HepG2 (cell line): ENCODE data around the gene WDR62. TPM values are rescaled to one million over a fixed set of nuclear protein-coding genes. Genes with fewer than 3 reads are reported as not detected.

Experiments used
- ARNT2 ChIP-seq: sonication (generic); formaldehyde crosslinking; IDR thresholded peaks from 2 replicates; pipeline ENCODE4 v1.8.0; 2022; ENCODE audit warnings: mild to moderate bottlenecking, low read depth, missing genetic modification reagents, moderate library complexity
- ERF ChIP-seq: IDR thresholded peaks from 2 replicates; pipeline ENCODE4 v1.6.1; 2018; ENCODE audit warnings: missing biosample characterization, missing genetic modification reagents
- ETV5 ChIP-seq: IDR thresholded peaks from 2 replicates; pipeline ENCODE4 v1.6.1; 2018; ENCODE audit warnings: missing biosample characterization, missing genetic modification reagents, inconsistent platforms, borderline replicate concordance
- GTF3A ChIP-seq: sonication (generic); formaldehyde crosslinking; conservative IDR thresholded peaks from 2 replicates; pipeline ENCODE4 v1.4.0; 2020; ENCODE audit warnings: mild to moderate bottlenecking, missing genetic modification reagents
- KAT8 ChIP-seq: IDR thresholded peaks from 2 replicates; pipeline ENCODE4 v1.6.1; 2016; ENCODE audit warnings: missing genetic modification reagents, missing compliant biosample characterization
- NFYB ChIP-seq: sonication (generic); formaldehyde crosslinking; IDR thresholded peaks from 2 replicates; pipeline ENCODE4 v1.4.0; 2020; ENCODE audit warnings: missing genetic modification reagents
- RAD51 ChIP-seq: fragments of 450-650 bp; IDR thresholded peaks from 2 replicates; pipeline ENCODE4 v1.6.1; 2016; ENCODE audit warnings: borderline replicate concordance
- SAP130 ChIP-seq: IDR thresholded peaks from 2 replicates; pipeline ENCODE4 v1.6.1; 2016; ENCODE audit warnings: low read depth
- SMAD1 ChIP-seq: sonication (generic); formaldehyde crosslinking; IDR thresholded peaks from 2 replicates; pipeline ENCODE4 v1.4.0; 2020; ENCODE audit warnings: missing genetic modification reagents, low read depth, mild to moderate bottlenecking, borderline replicate concordance
- STAG1 ChIP-seq: sonication (generic); formaldehyde crosslinking; IDR thresholded peaks from 2 replicates; pipeline ENCODE4 v1.4.0; 2020; ENCODE audit warnings: missing genetic modification reagents
- ZNF260 ChIP-seq: sonication (generic); formaldehyde crosslinking; IDR thresholded peaks from 2 replicates; pipeline ENCODE4 v1.4.0; 2020; ENCODE audit warnings: missing genetic modification reagents, low read depth, mild to moderate bottlenecking, borderline replicate concordance
- polyA plus RNA-seq, 8 experiments: library from polyadenylated mRNA; depleted of rRNA in 3 of 8; stranded (reverse) in 7 of 8; unstranded in 1 of 8; fragments of >200 nt; fragmentation: Illumina TruSeq in 4 of 8; extraction: Trizol in 4 of 8; gene quantifications; 2 replicates each; pipeline versions ENCODE4 v1.2.1 to v1.2.3, GENCODE V29; 2011 to 2016; ENCODE audit warnings: low read depth in 4 of 8, missing spikeins in 1 of 8, mixed read lengths in 1 of 8; ENCODE audit not compliant: insufficient read depth in 1 of 8
- total RNA-seq, 5 experiments: library from RNA; depleted of rRNA; stranded (reverse); fragments of >200 nt; fragmentation: Illumina TruSeq; extraction: Trizol; gene quantifications; 2 replicates each; pipeline ENCODE4 v1.2.3, GENCODE V29; 2016; ENCODE audit warnings: low read depth in 1 of 5
- TF ChIP-seq, protein P1 (sequence below), 2 experiments: sonication (generic) in 1 of 2; formaldehyde crosslinking in 1 of 2; IDR thresholded peaks; 2 replicates each; pipeline versions ENCODE4 v1.4.0 to v1.6.1; 2018 to 2020; ENCODE audit warnings: missing genetic modification reagents in 2 of 2, borderline replicate concordance in 1 of 2, low read depth in 1 of 2, mild to moderate bottlenecking in 1 of 2, missing biosample characterization in 1 of 2
- TF ChIP-seq, protein P2 (sequence below): sonication (generic); formaldehyde crosslinking; conservative IDR thresholded peaks from 2 replicates; pipeline ENCODE4 v1.5.0; 2020; ENCODE audit warnings: missing genetic modification reagents
- TF ChIP-seq, protein P3 (sequence below): sonication (generic); formaldehyde crosslinking; IDR thresholded peaks from 2 replicates; pipeline ENCODE4 v1.4.0; 2020; ENCODE audit warnings: missing genetic modification reagents
- TF ChIP-seq, protein P4 (sequence below): sonication (generic); formaldehyde crosslinking; conservative IDR thresholded peaks from 2 replicates; pipeline ENCODE4 v1.4.0; 2020; ENCODE audit warnings: missing genetic modification reagents
- TF ChIP-seq, protein P5 (sequence below): sonication (generic); formaldehyde crosslinking; IDR thresholded peaks from 2 replicates; pipeline ENCODE4 v1.5.0; 2020; ENCODE audit warnings: mild to moderate bottlenecking, missing genetic modification reagents, moderate library complexity

The WDR62 gene
- total and polyA plus RNA-seq, 2 of the 13 experiments (the other 11 are each of a cell fraction or from before 2014, with no cell fraction given): 5.8 to 12.5 TPM

DNA sequence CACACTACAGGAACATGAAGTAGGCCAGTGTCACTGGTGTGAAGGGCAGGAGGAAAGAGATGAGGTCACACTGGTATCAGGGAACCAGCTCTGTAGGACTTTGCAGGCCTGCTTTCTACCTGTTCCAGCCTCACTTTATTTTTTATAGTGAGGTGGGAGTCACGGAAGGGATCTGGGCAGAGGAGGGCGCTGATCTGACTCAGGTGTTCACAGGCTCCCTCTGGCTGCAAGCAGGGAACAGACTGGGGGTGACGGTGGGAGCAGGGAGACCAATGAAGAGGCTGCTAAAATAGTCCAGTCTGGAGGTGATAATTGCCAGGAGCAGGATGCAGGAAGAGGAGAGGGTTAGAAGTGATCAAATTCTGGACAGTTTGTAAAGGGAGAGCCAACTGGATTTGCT, 3.5 kb upstream of the WDR62 start (continued):
- TF ChIP-seq, protein P1, sequence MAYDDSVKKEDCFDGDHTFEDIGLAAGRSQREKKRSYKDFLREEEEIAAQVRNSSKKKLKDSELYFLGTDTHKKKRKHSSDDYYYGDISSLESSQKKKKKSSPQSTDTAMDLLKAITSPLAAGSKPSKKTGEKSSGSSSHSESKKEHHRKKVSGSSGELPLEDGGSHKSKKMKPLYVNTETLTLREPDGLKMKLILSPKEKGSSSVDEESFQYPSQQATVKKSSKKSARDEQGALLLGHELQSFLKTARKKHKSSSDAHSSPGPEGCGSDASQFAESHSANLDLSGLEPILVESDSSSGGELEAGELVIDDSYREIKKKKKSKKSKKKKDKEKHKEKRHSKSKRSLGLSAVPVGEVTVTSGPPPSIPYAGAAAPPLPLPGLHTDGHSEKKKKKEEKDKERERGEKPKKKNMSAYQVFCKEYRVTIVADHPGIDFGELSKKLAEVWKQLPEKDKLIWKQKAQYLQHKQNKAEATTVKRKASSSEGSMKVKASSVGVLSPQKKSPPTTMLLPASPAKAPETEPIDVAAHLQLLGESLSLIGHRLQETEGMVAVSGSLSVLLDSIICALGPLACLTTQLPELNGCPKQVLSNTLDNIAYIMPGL (CRISPR knock-in tag; IDR thresholded peaks at IDR 0.05; ENCODE audit: borderline replicate concordance in 1 of 2, low read depth in 1 of 2): peak; percentile 50 to 60; a peak in 3 of 4 replicates
- TF ChIP-seq SAP130 (CRISPR knock-in tag): peak; percentile 40; the same call in 1 of the 2 replicates
- TF ChIP-seq SMAD1: peak; percentile 57; the same call in 1 of the 2 replicates
- no peak for TF ChIP-seq NFYB (CRISPR knock-in tag)
- TF ChIP-seq KAT8: peak; percentile 16; the same call in 1 of the 2 replicates
- TF ChIP-seq, protein P2, sequence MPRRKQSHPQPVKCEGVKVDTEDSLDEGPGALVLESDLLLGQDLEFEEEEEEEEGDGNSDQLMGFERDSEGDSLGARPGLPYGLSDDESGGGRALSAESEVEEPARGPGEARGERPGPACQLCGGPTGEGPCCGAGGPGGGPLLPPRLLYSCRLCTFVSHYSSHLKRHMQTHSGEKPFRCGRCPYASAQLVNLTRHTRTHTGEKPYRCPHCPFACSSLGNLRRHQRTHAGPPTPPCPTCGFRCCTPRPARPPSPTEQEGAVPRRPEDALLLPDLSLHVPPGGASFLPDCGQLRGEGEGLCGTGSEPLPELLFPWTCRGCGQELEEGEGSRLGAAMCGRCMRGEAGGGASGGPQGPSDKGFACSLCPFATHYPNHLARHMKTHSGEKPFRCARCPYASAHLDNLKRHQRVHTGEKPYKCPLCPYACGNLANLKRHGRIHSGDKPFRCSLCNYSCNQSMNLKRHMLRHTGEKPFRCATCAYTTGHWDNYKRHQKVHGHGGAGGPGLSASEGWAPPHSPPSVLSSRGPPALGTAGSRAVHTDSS (CRISPR knock-in tag): no peak
- TF ChIP-seq, protein P3, sequence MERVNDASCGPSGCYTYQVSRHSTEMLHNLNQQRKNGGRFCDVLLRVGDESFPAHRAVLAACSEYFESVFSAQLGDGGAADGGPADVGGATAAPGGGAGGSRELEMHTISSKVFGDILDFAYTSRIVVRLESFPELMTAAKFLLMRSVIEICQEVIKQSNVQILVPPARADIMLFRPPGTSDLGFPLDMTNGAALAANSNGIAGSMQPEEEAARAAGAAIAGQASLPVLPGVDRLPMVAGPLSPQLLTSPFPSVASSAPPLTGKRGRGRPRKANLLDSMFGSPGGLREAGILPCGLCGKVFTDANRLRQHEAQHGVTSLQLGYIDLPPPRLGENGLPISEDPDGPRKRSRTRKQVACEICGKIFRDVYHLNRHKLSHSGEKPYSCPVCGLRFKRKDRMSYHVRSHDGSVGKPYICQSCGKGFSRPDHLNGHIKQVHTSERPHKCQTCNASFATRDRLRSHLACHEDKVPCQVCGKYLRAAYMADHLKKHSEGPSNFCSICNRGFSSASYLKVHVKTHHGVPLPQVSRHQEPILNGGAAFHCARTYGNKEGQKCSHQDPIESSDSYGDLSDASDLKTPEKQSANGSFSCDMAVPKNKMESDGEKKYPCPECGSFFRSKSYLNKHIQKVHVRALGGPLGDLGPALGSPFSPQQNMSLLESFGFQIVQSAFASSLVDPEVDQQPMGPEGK (CRISPR knock-in tag): 0 out of 2 replicates have a peak, but pooled peaks have one; percentile 12
- TF ChIP-seq ARNT2 (CRISPR knock-in tag): no peak
- TF ChIP-seq, protein P4, sequence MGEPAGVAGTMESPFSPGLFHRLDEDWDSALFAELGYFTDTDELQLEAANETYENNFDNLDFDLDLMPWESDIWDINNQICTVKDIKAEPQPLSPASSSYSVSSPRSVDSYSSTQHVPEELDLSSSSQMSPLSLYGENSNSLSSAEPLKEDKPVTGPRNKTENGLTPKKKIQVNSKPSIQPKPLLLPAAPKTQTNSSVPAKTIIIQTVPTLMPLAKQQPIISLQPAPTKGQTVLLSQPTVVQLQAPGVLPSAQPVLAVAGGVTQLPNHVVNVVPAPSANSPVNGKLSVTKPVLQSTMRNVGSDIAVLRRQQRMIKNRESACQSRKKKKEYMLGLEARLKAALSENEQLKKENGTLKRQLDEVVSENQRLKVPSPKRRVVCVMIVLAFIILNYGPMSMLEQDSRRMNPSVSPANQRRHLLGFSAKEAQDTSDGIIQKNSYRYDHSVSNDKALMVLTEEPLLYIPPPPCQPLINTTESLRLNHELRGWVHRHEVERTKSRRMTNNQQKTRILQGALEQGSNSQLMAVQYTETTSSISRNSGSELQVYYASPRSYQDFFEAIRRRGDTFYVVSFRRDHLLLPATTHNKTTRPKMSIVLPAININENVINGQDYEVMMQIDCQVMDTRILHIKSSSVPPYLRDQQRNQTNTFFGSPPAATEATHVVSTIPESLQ (CRISPR knock-in tag): no peak
- TF ChIP-seq ZNF260 (CRISPR knock-in tag): no peak
- TF ChIP-seq RAD51: no peak
- TF ChIP-seq STAG1 (CRISPR knock-in tag): peak; percentile 61
- peak; percentile 26; the same call in 1 of the 2 replicates for TF ChIP-seq ERF (CRISPR knock-in tag)
- no peak for TF ChIP-seq GTF3A (CRISPR knock-in tag)
- 0 out of 2 replicates have a peak, but pooled peaks have one; percentile 16 for TF ChIP-seq ETV5
- TF ChIP-seq, protein P5, sequence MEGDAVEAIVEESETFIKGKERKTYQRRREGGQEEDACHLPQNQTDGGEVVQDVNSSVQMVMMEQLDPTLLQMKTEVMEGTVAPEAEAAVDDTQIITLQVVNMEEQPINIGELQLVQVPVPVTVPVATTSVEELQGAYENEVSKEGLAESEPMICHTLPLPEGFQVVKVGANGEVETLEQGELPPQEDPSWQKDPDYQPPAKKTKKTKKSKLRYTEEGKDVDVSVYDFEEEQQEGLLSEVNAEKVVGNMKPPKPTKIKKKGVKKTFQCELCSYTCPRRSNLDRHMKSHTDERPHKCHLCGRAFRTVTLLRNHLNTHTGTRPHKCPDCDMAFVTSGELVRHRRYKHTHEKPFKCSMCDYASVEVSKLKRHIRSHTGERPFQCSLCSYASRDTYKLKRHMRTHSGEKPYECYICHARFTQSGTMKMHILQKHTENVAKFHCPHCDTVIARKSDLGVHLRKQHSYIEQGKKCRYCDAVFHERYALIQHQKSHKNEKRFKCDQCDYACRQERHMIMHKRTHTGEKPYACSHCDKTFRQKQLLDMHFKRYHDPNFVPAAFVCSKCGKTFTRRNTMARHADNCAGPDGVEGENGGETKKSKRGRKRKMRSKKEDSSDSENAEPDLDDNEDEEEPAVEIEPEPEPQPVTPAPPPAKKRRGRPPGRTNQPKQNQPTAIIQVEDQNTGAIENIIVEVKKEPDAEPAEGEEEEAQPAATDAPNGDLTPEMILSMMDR (CRISPR knock-in tag): peak; percentile 75
